Endodermal cell (in vitro differentiated cells): Measurements from ENCODE around the gene NFATC2. TPM values are rescaled to one million over a fixed set of nuclear protein-coding genes. Genes with fewer than 3 reads are reported as not detected.

Source experiments
- DNase-seq: peaks from one replicate; pipeline ENCODE4 v3.0.0-alpha.2; 2017
- H3K27ac ChIP-seq: 2 replicates; pipeline ENCODE4 v1.5.1; 2013; ENCODE audit warnings: mild to moderate bottlenecking, low read depth, low read length, moderate library complexity
- H3K27me3 ChIP-seq: 2 replicates; pipeline ENCODE4 v1.6.1; 2013; ENCODE audit warnings: mild to moderate bottlenecking, low read length, moderate library complexity; ENCODE audit not compliant: insufficient read depth, control insufficient read depth, poor library complexity, severe bottlenecking
- H3K36me3 ChIP-seq: 2 replicates; pipeline ENCODE4 v1.7.0; 2013; ENCODE audit warnings: mild to moderate bottlenecking, low read length, moderate library complexity; ENCODE audit not compliant: control insufficient read depth, insufficient read depth
- H3K4me1 ChIP-seq: one replicate; pipeline ENCODE4 v1.7.0; 2013; ENCODE audit warnings: low read length; ENCODE audit not compliant: control insufficient read depth, insufficient read depth
- H3K4me3 ChIP-seq: 2 replicates; pipeline ENCODE4 v1.5.1; 2013; ENCODE audit warnings: mild to moderate bottlenecking, low read length, moderate library complexity
- H3K9ac ChIP-seq: 2 replicates; pipeline ENCODE4 v1.6.1; 2013; ENCODE audit warnings: mild to moderate bottlenecking, low read length, moderate library complexity; ENCODE audit not compliant: poor library complexity, severe bottlenecking; ENCODE audit errors: extremely low read depth
- H3K9me3 ChIP-seq: 2 replicates; pipeline ENCODE4 v1.6.1; 2013; ENCODE audit warnings: mild to moderate bottlenecking, low read length, moderate library complexity; ENCODE audit not compliant: control insufficient read depth
- H3K27ac Mint-ChIP-seq: 2 replicates; pipeline ENCODE4 v1.8.0; 2020; ENCODE audit warnings: mixed read lengths
- H3K27me3 Mint-ChIP-seq: 2 replicates; pipeline ENCODE4 v1.8.0; 2021; ENCODE audit warnings: mild to moderate bottlenecking, mixed read lengths; ENCODE audit not compliant: insufficient read depth
- H3K36me3 Mint-ChIP-seq: 2 replicates; pipeline ENCODE4 v1.8.0; 2020; ENCODE audit warnings: low read depth, mixed read lengths
- H3K4me1 Mint-ChIP-seq: 2 replicates; pipeline ENCODE4 v1.8.0; 2020; ENCODE audit warnings: mixed read lengths
- H3K4me3 Mint-ChIP-seq: 2 replicates; pipeline ENCODE4 v1.8.0; 2020; ENCODE audit warnings: mild to moderate bottlenecking, moderate library complexity, mixed read lengths
- H3K9me3 Mint-ChIP-seq: 2 replicates; pipeline ENCODE4 v1.8.0; 2020; ENCODE audit warnings: mild to moderate bottlenecking, mixed read lengths
- CTCF ChIP-seq: fragments of 200-600 bp; sonication (generic); conservative IDR thresholded peaks from 2 replicates; pipeline ENCODE4 v1.5.0; 2021; ENCODE audit warnings: antibody characterized with exemption, mild to moderate bottlenecking
- WGBS, 2 experiments: methylation state at CpG; one replicate each; pipeline versions ENCODE4 v1.1.5 to v1.1.7; 2013; ENCODE audit warnings: missing lambda C conversion rate in 2 of 2, mixed read lengths in 1 of 2; ENCODE audit not compliant: insufficient coverage in 1 of 2, insufficient read length in 1 of 2; 5-methylcytosine and 5-hydroxymethylcytosine counted together
- total RNA-seq, 2 donors: library from RNA; stranded (reverse); fragmentation: NEBNext Ultra II Directional in 1 of 2; extraction: Animal tissue kit (Norgen Biotek cat#: 25700) in 1 of 2; gene quantifications; 2 replicates in 1 of 2; 3 replicates in 1 of 2; pipeline ENCODE4 v1.2.1, GENCODE V29; 2021

NFATC2 gene
- total RNA-seq, 2 donors from 2014 or later, result 1.5 to 2.1 TPM

- Histone ChIP-seq H3K36me3 (no peaks in the 10 kb centered on the region), H3K9me3 (no peaks in the 10 kb centered on the region), H3K4me3 (no peak overlapping the region), H3K27me3 (no peaks in the 10 kb centered on the region), H3K27ac (no peak overlapping the region), H3K9ac (no peak overlapping the region), H3K4me1 (no peaks in the 10 kb centered on the region)
- Mint-ChIP-seq H3K9me3 (no peaks in the 10 kb centered on the region), H3K27me3 (no peaks in the 10 kb centered on the region), H3K36me3 (no peaks in the 10 kb centered on the region), H3K4me3 (no peak overlapping the region), H3K4me1 (no peaks in the 10 kb centered on the region), H3K27ac (no peak overlapping the region)
- no peak for DNase-seq
- WGBS, 2 experiments, result 92 to 100% methylated on average over 1 to 4 of the region's 5 CpGs
- no peak for TF ChIP-seq CTCF
Measured at GRCh38 chr20:51529758-51530157, 12.8 kb downstream of the NFATC2 start.

DNA sequence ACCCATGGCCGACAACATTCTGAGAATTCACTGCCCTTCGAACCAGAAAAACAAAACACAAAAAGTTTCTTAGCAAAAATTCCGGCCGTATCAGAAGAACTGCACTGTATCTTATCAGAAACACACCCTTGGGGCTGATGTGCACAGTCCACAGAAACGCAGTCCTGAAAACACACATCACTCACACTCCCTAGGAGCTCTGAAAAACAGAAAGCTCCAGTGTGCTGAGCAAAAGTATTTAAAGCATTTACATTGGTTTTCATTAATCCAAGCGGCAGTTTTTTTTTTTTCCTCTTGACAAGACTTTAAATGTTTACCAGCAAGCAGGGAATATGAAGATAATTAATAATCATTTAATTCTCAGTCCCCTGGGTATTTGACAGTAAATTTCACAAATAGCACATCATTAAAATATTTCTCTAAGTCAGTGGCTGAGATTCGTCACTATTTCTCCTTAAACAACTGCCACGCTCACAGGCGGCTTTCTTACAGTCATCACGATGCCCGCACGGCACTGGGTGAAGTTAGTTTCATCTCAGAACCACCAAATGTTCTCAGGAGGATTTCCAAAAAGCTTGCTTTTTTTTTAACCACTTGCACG lies 13.3 kb downstream of the NFATC2 start:
- H3K27me3 ChIP-seq, result no peaks in the 10 kb centered on the region
- Mint-ChIP-seq H3K4me1 (peaks cover 2% of the 10 kb centered on the region), H3K27me3 (no peaks in the 10 kb centered on the region), H3K27ac (no peak overlapping the region), H3K9me3 (no peaks in the 10 kb centered on the region), H3K36me3 (no peaks in the 10 kb centered on the region), H3K4me3 (no peak overlapping the region)
- no peak overlapping the region for H3K4me3 ChIP-seq
- H3K9ac ChIP-seq, result no peak overlapping the region
- DNase-seq, result no peak
- 92 to 95% methylated on average over 8 to 13 of the region's 13 CpGs for WGBS, 2 experiments
- H3K36me3 ChIP-seq, result no peaks in the 10 kb centered on the region
- TF ChIP-seq CTCF, result no peak
- no peak overlapping the region for H3K27ac ChIP-seq
- H3K9me3 ChIP-seq, result no peaks in the 10 kb centered on the region
- no peaks in the 10 kb centered on the region for H3K4me1 ChIP-seq

DNA sequence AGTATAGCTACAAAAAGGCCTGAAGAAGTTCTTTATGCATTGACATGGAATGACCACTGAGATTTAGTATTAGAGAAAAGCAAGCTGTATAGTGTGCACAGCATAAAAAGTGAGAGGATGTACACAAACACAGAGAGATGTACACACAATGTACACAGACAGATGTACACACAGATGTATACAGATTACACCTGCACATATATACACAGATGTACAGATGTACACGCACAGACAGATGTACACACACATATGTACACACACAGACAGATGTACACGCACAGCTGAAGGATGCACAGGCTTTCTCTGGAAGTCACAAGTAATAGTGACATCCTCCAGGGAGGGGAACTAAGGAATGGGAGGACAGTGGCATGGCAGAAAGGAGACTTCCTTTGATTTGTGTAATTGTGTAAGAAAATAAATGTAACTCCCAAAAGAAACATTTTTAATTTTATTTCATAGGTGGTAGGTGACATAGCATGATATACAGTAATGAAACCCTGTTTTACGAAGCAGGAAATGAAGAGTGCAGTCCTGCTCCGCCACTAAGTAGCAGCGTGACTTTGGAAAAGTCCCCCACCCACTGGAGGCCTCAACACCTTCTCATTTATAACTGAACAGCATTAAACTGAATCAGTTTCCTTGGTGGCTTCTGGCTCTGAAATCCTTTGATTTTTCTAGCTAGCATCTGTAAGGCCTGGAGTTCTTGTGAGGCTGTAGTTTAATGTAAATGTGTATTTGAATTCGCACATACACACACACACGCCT lies 14.1 kb downstream of the NFATC2 start:
- H3K36me3 Mint-ChIP-seq, result no peaks in the 10 kb centered on the region
- H3K27ac ChIP-seq, result no peak overlapping the region
- H3K36me3 ChIP-seq, result no peaks in the 10 kb centered on the region
- H3K4me1 ChIP-seq, result no peaks in the 10 kb centered on the region
- DNase-seq, result no peak
- H3K4me1 Mint-ChIP-seq, result peaks cover 4% of the 10 kb centered on the region
- no peaks in the 10 kb centered on the region for H3K27me3 ChIP-seq
- no peaks in the 10 kb centered on the region for H3K9me3 Mint-ChIP-seq
- H3K4me3 Mint-ChIP-seq, result no peak overlapping the region
- no peak for TF ChIP-seq CTCF
- no peaks in the 10 kb centered on the region for H3K27me3 Mint-ChIP-seq
- no peak overlapping the region for H3K4me3 ChIP-seq
- no peak overlapping the region for H3K27ac Mint-ChIP-seq
- 90 to 93% methylated on average over 2 to 7 of the region's 7 CpGs for WGBS, 2 experiments
- H3K9me3 ChIP-seq, result no peaks in the 10 kb centered on the region
- H3K9ac ChIP-seq, result no peak overlapping the region
